HG03045 (cell line): Measurements from ENCODE around the gene KCNMB2.

Experiments
- ATAC-seq: cut with Tn5 transposase; IDR thresholded peaks from one replicate; pipeline ENCODE4 v1.9.1; 2021; ENCODE audit warnings: mild to moderate bottlenecking, moderate library complexity; ENCODE audit not compliant: unreplicated experiment

The KCNMB2 gene

GRCh38 chr3:178634975-178635374 is 98.7 kb downstream of the KCNMB2 start:
- ATAC-seq: no peak

GRCh38 chr3:178637802-178638201 is 101.6 kb downstream of the KCNMB2 start:
- no peak for ATAC-seq

- ATAC-seq: no peak
Observed at GRCh38 chr3:178645503-178645902, 109.3 kb downstream of the KCNMB2 start.

- ATAC-seq: no peak
Observed at GRCh38 chr3:178646186-178646862, 110.1 kb downstream of the KCNMB2 start.

GRCh38 chr3:178655488-178655887 is 119.3 kb downstream of the KCNMB2 start:
- ATAC-seq: no peak

DNA sequence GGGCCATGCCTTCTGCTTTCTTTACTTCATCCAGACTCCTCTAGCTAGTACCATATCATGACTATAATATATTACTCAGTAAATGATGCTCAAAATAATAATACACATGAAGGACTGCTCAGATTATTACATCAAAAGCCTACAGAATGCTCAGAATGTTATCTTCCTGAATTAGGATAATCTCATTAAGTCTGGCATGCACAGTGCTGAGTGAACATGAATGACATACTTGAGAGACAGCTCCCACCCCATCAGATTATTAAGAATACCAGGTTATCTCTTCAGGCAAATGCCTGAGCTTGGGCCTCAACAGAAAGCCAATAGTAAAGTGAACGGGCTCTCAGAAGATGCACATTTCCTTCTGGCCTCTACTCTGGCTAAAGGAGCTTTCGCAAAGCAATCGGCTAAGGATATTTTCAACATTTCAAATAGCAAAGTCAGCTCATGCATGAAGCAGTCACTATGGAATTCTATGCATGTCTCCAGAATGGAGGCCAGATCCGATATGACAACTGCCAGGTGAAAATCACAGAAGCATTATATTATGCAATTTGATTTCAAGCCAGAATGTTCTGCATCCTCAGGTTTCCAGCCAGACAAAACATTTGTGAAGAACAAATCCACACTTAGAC is 122.6 kb downstream of the KCNMB2 start:
- no peak for ATAC-seq

DNA sequence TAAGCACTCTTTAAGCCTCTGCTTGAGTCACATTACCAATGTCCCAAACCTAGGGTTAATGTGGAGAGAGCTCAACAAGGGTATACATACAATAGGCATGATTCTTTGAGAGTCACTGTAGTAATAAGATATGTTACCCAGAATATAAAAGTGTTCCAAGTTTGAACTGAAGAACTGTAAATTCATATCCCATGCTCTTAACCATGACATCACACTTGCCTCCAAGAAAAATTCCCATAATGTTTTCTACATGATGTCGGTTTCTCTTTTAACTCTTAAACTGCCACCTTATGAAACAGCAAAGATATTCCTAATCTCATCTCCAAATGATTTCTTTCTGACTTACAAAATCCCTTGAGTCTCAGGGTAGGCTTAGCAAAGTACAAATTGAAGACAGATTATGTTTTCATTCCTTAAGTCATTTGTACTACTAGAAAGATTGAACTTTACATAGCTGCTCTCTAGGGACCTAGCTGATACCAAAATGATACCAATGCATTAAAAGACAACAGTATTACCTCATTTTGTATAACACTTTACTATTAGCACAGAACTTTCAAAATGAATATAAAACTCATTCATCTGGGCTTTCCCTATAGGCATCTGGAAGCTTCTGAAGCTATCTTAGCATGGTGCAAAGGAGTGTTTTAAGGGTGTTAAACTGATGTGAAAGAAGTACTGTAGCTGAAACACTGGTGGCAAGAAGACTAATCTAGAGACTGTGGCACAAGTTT is 127.1 kb downstream of the KCNMB2 start:
- no peak for ATAC-seq

DNA sequence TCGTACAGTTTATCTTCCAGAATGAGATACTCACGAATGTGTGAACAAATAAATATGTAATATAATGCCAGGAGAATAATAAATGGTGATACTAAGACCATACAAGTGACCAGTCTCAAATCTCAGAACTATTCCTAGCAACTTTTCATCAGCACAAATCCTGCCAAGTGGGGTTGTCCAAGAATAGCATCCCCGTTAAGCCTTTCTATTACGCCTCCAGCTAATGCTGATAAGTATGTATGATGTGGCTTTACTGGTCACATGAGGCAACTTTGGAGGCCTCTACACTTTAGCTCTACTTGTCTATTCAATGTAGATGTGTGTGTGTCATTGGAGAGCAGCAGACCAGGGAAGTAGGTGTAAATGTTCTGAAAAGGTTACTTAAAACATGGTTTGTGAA is 129.5 kb downstream of the KCNMB2 start:
- no peak for ATAC-seq

DNA sequence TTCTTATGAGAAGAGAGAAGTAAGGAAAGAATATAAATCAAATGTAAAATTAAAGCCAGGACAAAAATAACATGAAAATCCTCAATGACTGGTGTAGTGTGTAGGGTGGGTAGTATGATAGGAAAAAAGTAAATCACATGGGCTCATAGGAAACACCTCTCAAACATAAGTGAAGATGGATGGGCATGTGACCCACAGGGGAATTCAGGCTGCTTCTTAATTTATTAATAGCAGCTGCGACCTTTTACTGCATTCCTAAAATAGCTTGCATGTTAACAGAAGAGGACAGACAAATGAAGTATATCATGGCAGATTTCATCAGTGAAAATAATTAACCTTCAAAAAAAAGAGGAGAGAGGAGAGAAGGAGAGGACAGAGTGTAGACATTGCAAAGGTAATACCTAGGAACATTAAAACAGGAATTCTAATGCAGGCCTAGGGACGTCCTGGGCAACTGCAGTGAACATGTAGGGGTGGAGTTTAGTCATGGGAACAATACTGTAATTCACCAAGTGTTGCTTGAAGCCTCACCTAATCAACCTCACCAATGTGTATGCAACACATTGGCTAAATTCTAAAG is 132.9 kb downstream of the KCNMB2 start:
- ATAC-seq: peak; percentile 6

- ATAC-seq: peak; percentile 57
Observed at GRCh38 chr3:178669758-178670157, 133.5 kb downstream of the KCNMB2 start.

DNA sequence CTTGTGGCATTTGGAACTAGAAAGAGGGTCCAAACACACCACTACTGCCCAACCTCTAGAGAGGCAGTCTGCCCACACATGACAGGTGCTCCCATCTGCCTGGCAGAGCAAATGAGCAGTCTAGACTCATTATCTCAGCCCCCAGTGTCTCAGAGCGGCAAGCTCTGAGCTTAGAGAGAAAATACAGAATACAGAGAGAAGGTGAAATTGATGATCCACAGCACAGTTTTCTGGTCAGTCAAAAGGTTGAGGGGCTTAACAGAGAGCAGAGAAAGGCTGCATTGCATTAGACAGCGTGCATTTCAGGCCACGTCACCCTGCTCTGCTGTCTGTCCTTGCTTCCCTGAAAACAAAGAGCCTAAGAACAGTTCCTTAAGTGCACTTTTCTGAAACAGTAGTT is 135.1 kb downstream of the KCNMB2 start:
- ATAC-seq: no peak

GRCh38 chr3:178671791-178672190 is 135.6 kb downstream of the KCNMB2 start:
- ATAC-seq: no peak

GRCh38 chr3:178672275-178672674 is 136.0 kb downstream of the KCNMB2 start:
- no peak for ATAC-seq

- no peak for ATAC-seq
Observed at GRCh38 chr3:178673529-178673928, 137.3 kb downstream of the KCNMB2 start.

GRCh38 chr3:178676077-178676476 is 139.8 kb downstream of the KCNMB2 start:
- no peak for ATAC-seq

DNA sequence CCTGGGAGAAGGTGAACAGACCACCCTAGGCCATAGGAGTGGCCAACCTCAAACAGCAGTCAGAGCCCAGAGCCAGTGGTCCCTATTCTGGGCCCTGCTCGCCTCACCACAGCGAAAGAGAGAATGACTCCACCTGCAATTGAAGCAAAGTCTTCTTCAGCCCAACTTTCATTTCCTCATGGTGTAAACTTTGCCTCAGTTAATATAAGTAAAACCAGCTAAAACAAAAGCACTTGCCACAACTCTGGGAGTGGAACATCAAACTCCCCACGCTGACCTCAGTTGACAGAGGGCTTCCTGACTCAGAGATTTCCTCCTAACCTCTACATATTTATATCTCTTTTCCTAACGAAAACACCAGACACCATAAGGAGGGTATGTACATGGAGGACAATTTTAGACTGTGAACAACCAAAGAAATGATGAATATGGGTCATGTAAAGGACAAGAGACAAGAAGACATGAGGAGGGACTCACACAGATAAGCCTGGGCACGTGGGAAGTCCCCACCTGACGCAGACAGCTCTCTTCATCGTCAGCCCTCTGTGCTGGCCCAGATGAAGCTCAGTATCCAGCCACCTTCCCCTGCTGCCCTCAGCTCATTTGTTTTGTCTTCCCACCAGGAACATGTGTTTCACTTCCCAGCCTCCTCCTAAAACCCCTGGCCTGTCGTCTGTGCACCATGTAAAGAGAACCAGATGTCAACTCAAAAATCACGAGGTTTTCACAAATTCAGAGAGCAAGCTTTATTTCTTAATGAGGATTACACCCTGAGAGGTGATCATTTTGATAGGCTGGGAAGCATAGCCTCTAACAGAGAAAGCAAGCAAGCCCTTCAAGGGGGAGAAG is 140.9 kb downstream of the KCNMB2 start:
- ATAC-seq: peak; percentile 63

DNA sequence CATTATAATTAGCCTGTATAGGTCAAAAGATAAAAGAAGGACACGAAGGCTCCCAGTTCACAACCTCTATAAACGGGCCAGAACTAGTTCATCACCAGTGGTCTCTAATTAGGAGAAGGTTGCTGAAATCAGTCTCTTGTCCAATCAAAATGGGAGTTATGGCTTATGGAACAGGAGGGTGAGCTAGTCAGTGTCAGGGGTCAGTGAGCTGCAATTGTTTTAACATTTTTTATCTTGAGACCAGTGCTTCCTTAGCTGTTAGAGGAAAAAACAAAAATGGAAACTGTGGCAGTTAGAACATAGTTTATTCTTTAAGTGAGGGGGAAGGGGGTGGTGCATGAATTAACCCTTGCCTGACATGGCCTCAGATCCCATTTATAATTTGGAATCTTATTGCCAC is 141.7 kb downstream of the KCNMB2 start:
- no peak for ATAC-seq

GRCh38 chr3:178680037-178680436 is 143.8 kb downstream of the KCNMB2 start:
- no peak for ATAC-seq

DNA sequence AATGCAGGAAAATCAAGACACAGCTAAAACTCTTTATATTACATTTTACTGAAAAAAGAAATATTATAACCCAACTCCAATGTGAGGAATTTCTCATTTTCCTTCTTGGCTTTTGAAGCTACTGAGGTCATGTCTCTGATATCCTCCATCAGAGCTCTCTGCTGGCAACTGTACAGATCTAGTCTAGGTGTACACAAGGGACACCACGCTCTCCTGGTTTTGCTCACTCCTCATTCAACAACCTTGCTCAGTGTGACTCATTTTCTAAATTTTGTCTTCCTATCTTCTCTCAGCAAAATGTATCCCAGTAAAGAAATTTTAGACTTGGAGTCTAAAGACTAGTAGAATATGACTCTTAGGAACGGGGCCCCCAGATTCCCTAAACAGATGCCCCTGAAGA is 144.3 kb downstream of the KCNMB2 start:
- no peak for ATAC-seq

- ATAC-seq: no peak
Observed at GRCh38 chr3:178684881-178685590, 148.8 kb downstream of the KCNMB2 start.
